Measurements from ENCODE around the gene DYNLT2.

DYNLT2 gene

GRCh38 chr6:169723991-169724493 is 27.3 kb downstream of the DYNLT2 start:
- Histone ChIP-seq H3K27ac (no peak overlapping the region), H3K4me3 (ENCODE audit: low read depth in 1 of 2, low read length in 1 of 2) (peak overlapping the region in 1 of 2 experiments; percentile 14)

GRCh38 chr6:169723200-169723909 is 28.0 kb downstream of the DYNLT2 start:
- Histone ChIP-seq H3K4me1 (ENCODE audit: control insufficient read depth in 1 of 2, insufficient read depth in 1 of 2, low read depth in 1 of 2, low read length in 1 of 2) (peaks cover 15 to 17% of the 10 kb centered on the region in 2 experiments), H3K27ac (no peak overlapping the region), H3K27me3 (peaks cover 49% of the 10 kb centered on the region), H3K36me3 (no peaks in the 10 kb centered on the region), H3K4me3 (ENCODE audit: low read depth in 1 of 2, low read length in 1 of 2) (peak overlapping the region; percentile 53 to 61), H3K9me3 (no peaks in the 10 kb centered on the region)
- TF ChIP-seq CTCF (IDR thresholded peaks at IDR 0.05): no peak

More at GRCh38 chr6:169723991-169724493, 27.3 kb downstream of the DYNLT2 start:
- no peak for TF ChIP-seq CTCF (IDR thresholded peaks at IDR 0.05)
- Histone ChIP-seq H3K4me1 (ENCODE audit: control insufficient read depth in 1 of 2, insufficient read depth in 1 of 2, low read depth in 1 of 2, low read length in 1 of 2) (peaks cover 15 to 17% of the 10 kb centered on the region in 2 experiments), H3K36me3 (no peaks in the 10 kb centered on the region), H3K27me3 (peaks cover 49% of the 10 kb centered on the region), H3K9me3 (no peaks in the 10 kb centered on the region)

GRCh38 chr6:169722362-169723199 is 28.8 kb downstream of the DYNLT2 start:
- H3K36me3 ChIP-seq: no peaks in the 10 kb centered on the region
- H3K4me1 ChIP-seq (ENCODE audit: control insufficient read depth in 1 of 2, insufficient read depth in 1 of 2, low read depth in 1 of 2, low read length in 1 of 2): peaks cover 15 to 17% of the 10 kb centered on the region in 2 experiments
- H3K27me3 ChIP-seq: peaks cover 49% of the 10 kb centered on the region
- H3K27ac ChIP-seq: no peak overlapping the region
- no peaks in the 10 kb centered on the region for H3K9me3 ChIP-seq
- no peak for TF ChIP-seq CTCF (IDR thresholded peaks at IDR 0.05)
- H3K4me3 ChIP-seq (ENCODE audit: low read depth in 1 of 2, low read length in 1 of 2): peak overlapping the region; percentile 53 to 61

GRCh38 chr6:169720207-169720855 is 31.0 kb downstream of the DYNLT2 start:
- no peaks in the 10 kb centered on the region for H3K9me3 ChIP-seq
- TF ChIP-seq CTCF (IDR thresholded peaks at IDR 0.05): no peak
- peaks cover 4% of the 10 kb centered on the region for H3K36me3 ChIP-seq
- no peak overlapping the region for H3K4me3 ChIP-seq (ENCODE audit: low read depth in 1 of 2, low read length in 1 of 2)
- H3K4me1 ChIP-seq (ENCODE audit: control insufficient read depth in 1 of 2, insufficient read depth in 1 of 2, low read depth in 1 of 2, low read length in 1 of 2): peaks cover 15 to 17% of the 10 kb centered on the region in 2 experiments
- H3K27ac ChIP-seq: no peak overlapping the region
- peaks cover 27% of the 10 kb centered on the region for H3K27me3 ChIP-seq

GRCh38 chr6:169719117-169719516 is 32.3 kb downstream of the DYNLT2 start:
- H3K27me3 ChIP-seq: peaks cover 14% of the 10 kb centered on the region
- no peak for TF ChIP-seq CTCF (IDR thresholded peaks at IDR 0.05)
- H3K36me3 ChIP-seq: peaks cover 4% of the 10 kb centered on the region
- no peaks in the 10 kb centered on the region for H3K9me3 ChIP-seq
- H3K4me3 ChIP-seq (ENCODE audit: low read depth in 1 of 2, low read length in 1 of 2): no peak overlapping the region
- no peak overlapping the region for H3K27ac ChIP-seq
- H3K4me1 ChIP-seq (ENCODE audit: control insufficient read depth in 1 of 2, insufficient read depth in 1 of 2, low read depth in 1 of 2, low read length in 1 of 2): peaks cover 6 to 10% of the 10 kb centered on the region in 2 experiments

All from neutrophil (primary cell).